Skeletal muscle satellite cell (primary cell): Measurements from ENCODE around the gene OR11A1.

Source experiments
- H3K27me3 ChIP-seq: 2 replicates; pipeline ENCODE4 v1.7.0; 2013; ENCODE audit warnings: low read length; ENCODE audit not compliant: control insufficient read depth, insufficient read depth
- H3K36me3 ChIP-seq: 2 replicates; pipeline ENCODE4 v1.7.0; 2013; ENCODE audit warnings: mild to moderate bottlenecking, control low read depth, low read length; ENCODE audit not compliant: insufficient read depth
- H3K4me1 ChIP-seq: 2 replicates; pipeline ENCODE4 v1.7.0; 2013; ENCODE audit warnings: low read length; ENCODE audit not compliant: control insufficient read depth, insufficient read depth
- H3K4me2 ChIP-seq: 2 replicates; pipeline ENCODE4 v1.7.0; 2013; ENCODE audit warnings: mild to moderate bottlenecking, low read length
- H3K4me3 ChIP-seq: 2 replicates; pipeline ENCODE4 v1.7.0; 2013; ENCODE audit warnings: low read length
- H3K9ac ChIP-seq: 2 replicates; pipeline ENCODE4 v1.7.0; 2013; ENCODE audit warnings: mild to moderate bottlenecking, low read depth, low read length, moderate library complexity
- H3K9me3 ChIP-seq: replicated peaks from 2 replicates; pipeline ENCODE4 v1.7.0; 2013; ENCODE audit warnings: mild to moderate bottlenecking, control low read depth, low read length

OR11A1 gene

DNA sequence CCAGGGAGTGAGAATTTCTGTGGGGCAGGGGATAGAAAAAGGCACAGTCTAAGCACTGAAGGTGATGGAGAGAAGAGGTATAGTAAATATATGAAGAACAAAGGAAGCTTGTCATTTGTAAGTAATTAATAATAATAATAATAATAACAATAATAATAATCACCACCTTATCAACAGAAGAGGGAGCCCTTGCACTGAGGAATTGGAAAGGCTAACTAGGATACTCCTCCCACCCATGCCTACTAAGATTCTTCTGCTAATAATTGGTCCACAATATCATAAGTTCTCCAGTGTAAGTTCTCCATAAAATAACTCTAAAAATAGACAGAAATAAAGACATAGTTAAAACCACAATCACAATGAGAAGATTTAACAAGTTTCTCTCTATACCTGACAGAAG, 80.9 kb downstream of the OR11A1 start:
- H3K4me2 ChIP-seq: no peak overlapping the region
- H3K4me3 ChIP-seq: no peak overlapping the region
- no peaks in the 10 kb centered on the region for H3K36me3 ChIP-seq
- no peaks in the 10 kb centered on the region for H3K9me3 ChIP-seq
- no peaks in the 10 kb centered on the region for H3K4me1 ChIP-seq
- H3K9ac ChIP-seq: no peak overlapping the region
- H3K27me3 ChIP-seq: no peaks in the 10 kb centered on the region
